T1000 (cell line): Measurements from ENCODE around the gene PTK6.

Experiments
- DNase-seq: peaks from one replicate; lab custom pipeline; 2025; ENCODE audit warnings: mixed read lengths; lab: John Stamatoyannopoulos, UW

The PTK6 gene

GRCh38 chr20:63557481-63557891, 20.3 kb upstream of the PTK6 start:
- no peak for DNase-seq

DNA sequence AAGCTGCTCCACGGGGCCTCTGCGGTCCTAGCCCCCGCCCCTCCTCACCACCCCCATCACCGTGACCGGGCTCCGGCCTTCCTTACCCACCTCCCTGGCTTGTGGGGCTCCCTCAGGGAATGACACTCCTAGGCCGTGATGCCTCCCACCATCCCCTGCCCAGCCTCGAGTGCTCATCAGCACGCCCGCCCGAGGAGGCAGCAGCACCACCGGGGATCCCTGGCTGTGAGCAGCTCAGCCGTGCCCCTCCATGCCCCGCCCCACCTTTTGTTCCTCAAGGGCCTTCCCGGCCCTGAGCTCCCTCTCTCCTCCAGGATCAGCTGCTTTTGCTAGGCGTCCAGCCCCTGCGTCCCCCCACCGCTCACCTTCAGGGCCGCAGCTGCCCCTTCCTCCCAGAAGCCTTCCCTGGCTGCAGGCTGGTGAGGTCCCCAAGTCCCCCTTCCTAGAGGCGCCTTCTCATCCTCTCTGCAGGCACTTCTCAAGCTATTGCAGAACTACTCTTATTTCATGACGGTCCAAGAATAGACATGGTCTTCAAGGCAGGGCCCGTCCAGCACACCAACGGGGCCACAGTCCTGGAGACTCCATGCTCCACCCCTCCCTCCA, 19.8 kb upstream of the PTK6 start:
- DNase-seq = no peak

DNA sequence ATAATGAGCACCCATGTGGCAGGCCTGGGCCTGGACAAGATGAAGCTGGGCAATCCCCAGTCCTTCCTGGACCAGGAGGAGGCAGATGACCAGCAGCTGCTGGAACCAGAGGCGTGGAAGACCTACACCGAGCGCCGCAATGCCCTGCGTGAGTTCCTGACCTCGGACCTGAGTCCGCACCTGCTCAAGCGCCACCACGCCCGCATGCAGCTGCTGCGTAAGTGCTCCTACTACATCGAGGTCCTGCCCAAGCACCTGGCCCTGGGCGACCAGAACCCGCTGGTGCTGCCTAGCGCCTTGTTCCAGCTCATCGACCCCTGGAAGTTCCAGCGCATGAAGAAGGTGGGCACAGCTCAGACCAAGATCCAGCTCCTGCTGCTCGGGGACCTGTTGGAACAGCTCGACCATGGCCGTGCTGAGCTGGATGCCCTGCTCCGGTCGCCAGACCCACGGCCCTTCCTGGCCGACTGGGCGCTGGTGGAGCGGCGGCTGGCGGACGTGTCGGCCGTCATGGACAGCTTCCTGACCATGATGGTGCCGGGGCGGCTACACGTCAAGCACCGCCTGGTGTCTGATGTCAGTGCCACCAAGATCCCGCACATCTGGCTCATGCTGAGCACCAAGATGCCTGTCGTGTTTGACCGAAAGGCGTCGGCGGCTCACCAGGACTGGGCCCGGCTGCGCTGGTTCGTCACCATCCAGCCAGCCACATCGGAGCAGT, 18.6 kb upstream of the PTK6 start:
- no peak for DNase-seq

- no peak for DNase-seq
Measured at GRCh38 chr20:63554361-63555278, 17.4 kb upstream of the PTK6 start.

DNA sequence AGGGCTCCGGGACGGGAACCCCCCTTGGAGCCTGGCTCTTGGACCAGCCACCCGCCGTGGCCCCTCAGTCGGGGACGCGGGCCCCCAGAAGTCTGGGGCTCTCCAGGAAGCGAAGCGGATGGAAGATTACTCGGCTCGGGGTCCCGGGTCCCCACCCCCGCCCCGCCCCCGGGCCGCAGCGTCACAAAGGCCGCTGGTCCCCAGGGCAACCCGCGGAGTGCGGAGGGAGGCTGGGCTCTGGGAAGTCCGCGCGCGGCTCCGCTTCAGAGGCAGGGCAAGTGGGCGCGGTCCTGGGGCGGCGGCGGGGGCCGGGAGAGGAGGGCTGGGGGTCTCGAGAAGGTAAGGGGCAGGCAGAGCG, 16.7 kb upstream of the PTK6 start, which contains the start of gene FNDC11:
FNDC11 (plus strand) TSS at position 227 of the 358 bp plus-strand sequence. CDS start 1,505 bp downstream, outside the sequence.
- no peak for DNase-seq

DNA sequence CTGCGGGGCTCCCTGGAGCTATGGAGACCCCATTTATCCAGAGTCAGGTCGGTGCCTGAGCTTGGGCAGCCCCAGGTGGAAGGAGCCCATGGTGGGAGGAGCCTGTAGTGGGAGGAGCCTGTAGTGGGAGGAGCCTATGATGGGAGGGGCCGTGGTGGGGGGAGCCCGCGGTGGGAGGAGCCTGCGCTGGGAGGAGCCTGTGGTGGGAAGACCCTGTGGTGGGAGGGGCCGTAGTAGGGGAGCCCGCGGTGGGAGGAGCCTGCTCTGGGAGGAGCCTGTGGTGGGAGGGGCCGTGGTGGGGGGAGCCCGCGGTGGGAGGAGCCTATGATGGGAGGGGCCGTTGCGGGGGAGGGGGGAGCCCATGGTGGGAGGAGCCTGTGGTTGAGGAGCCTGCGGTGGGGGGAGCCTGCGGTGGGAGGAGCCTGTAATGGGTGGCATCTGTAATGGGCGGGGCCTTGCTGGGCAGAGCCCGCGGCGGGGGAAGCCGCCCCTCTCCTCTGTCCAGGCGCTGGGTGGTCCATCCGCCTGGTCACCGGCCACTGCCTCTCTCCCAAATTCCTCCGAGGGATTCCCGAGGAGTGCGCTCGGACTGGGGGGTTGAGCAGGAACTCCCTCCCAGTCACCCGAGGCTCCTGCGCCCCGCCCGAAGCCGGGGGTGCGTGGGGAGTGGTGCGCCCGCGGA, 16.2 kb upstream of the PTK6 start:
- peak; percentile 83 for DNase-seq

DNA sequence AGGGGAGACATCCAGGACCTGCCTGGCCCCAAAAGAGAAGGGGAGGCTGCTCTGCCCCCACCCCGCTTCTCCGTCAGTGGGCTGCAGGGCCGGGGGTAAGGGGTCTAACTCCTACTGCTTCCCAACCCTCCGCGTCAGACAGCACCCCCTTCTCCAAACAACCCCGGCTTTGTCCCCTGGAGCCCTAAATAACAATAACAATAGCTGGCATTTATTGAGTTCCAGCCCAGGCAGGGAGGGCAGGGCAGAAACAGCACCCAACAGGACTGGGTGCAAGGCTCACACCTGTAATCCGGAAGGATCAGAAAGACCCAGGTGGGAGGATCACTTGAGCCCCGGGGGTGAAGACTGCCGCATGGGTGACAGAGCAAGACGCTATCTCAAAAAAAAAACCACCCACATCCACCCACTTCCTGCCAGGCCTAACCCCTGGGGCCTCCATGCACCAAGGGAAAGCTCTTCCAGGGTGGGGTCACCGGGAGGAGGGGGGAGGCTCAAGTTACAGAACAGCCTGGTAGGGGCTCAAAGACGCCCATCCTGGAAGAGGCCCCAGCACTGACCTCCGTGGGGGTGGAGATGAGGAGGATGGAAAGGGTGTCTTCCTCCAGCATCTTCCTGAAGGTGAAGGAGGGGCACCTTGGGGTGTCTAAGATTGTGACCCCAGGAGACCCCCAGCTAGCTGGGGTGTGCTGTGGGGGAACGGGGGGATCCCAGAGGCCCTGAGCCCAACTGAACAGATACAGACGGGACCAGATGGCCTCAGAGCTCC, 15.5 kb upstream of the PTK6 start:
- DNase-seq = no peak

DNA sequence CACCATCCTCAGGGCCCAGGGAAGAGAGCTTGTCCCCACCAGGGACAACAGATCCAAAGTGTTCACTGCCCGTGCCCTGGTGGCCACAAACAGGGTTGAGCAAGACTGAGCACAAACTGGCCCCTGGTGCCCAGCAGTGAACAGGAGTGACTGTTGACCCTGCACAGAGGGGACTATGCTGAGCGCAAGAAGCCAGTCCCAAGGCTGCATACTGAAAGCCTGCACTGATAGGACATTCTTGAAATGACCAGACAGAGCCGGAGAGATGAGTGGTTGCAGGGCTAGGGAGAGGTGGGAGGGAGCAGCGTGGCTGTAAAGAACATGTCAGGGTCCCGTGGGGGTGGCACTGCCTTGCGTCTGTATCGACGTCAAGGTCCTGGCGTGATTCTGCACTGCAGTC, 13.9 kb upstream of the PTK6 start:
- DNase-seq = no peak

DNA sequence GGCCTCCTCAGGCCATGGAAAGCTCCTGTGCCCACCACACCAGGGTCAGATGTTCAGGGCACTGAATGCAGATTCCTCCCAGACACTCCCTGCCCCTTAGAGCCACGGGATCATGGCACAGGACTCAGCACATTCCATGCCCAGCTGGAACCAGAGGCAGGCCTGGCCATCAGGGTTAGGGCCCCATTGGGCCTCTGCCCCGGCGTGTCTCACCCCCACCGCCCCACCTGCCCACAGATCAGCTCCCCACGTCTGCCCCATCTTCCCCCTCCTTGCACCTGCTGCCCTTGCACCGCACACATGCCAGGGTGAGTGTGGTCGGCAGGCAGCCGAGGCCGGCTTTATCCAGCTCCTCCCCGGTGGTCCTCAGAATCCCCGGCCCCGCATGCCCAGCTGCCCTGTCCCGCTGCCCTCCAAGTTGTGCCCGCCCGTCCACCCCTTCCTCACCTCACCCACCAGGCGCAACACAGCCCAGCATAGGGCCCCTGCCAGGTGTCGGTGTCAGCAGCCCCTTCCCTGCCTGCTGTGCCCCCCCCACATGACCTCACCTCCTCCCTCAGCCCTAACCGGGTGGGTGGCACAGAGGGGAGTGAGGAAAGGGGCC, 12.6 kb upstream of the PTK6 start:
- DNase-seq = no peak

DNA sequence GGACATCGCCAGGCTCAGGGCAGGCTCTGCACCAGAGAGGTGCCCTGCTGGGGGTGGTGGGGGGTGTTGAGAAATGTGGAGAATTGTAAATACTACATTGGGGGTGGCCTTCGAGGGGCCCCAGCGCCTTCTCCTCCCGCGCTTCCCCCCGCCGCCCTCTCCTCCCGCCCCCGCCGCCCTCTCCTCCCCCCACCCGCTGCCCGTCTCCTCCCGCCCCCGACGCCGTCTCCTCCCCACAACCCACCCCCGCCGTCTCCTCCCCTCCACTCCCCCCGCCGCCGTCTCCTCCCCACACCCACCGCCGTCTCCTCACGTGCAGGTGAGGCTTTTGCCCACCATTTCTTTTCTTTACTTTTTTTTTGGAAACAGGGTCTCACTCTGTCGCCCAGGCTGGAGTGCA, 11.8 kb upstream of the PTK6 start:
- DNase-seq = no peak

DNA sequence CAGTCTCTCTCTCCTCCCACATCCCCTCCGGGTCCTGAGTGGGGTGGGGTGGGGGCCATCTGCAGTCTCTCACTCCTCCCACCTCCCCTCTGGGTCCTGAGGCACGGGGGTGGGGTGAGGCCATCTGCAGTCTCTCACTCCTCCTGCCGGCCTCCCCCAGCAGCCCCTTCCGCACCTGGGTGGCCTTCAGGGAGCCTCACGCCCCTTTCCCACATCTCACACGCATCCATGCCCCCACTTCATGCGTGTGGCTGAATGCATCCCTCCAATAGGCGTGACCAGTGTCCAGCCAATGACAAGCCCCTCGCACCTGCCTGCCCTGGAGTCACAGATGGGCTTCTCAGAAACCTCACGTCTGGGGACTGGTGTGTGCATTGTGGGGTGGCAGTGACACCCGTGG, 11.4 kb upstream of the PTK6 start:
- DNase-seq = no peak

- DNase-seq = no peak
Measured at GRCh38 chr20:63547725-63548480, 10.7 kb upstream of the PTK6 start, which contains the start of gene SRMS. SRMS (minus strand) TSS chr20:63547749; CDS start chr20:63547463, 286 bp downstream.

- DNase-seq = no peak
Measured at GRCh38 chr20:63546956-63547724, 10.0 kb upstream of the PTK6 start.

- no peak for DNase-seq
Measured at GRCh38 chr20:63546256-63546955, 9.2 kb upstream of the PTK6 start.

- DNase-seq = no peak
Measured at GRCh38 chr20:63545814-63546213, 8.6 kb upstream of the PTK6 start.

- no peak for DNase-seq
Measured at GRCh38 chr20:63544958-63545516, 7.9 kb upstream of the PTK6 start.

- no peak for DNase-seq
Measured at GRCh38 chr20:63544241-63544957, 7.2 kb upstream of the PTK6 start.

DNA sequence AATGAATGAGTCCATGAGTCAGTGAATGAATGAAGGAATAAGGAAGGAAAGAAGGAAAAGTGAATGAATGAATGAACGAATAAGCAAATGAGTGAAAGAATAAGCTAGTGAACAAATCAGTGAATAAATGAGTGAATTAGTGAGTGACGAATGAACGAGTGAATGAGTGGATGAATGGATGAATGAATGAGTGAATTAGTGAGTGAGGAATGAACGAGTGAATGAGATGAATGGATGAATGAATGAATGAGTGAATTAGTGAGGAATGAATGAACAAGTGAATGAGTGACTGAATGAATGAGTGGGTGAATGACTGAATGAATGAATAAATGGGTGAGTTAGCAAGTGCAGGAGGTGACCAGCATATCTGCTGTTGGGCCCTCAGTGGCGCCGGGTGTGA, 6.6 kb upstream of the PTK6 start:
- DNase-seq = no peak
